GM12892 (cell line): ENCODE data around the gene GSC2.

Experiments used
- DNase-seq: peaks from one replicate; pipeline ENCODE4 v3.0.0; 2011; ENCODE audit not compliant: insufficient read length
- FAIRE-seq: peaks from 2 replicates; lab custom pipeline; 2011; peaks lifted over from hg19 to GRCh38; lab: Jason Lieb, UNC
- POLR2A ChIP-seq: IDR thresholded peaks from 2 replicates; pipeline ENCODE4 v1.6.1; 2011; ENCODE audit warnings: low read depth, low read length, control low read depth
- POLR2AphosphoS5 ChIP-seq: IDR thresholded peaks from 2 replicates; pipeline ENCODE4 v1.6.1; 2011; ENCODE audit warnings: low read depth, low read length, control low read depth
- TAF1 ChIP-seq: IDR thresholded peaks from 2 replicates; pipeline ENCODE4 v1.6.1; 2011; ENCODE audit warnings: low read depth, mild to moderate bottlenecking, control low read depth, low read length, borderline replicate concordance

GSC2 gene

DNA sequence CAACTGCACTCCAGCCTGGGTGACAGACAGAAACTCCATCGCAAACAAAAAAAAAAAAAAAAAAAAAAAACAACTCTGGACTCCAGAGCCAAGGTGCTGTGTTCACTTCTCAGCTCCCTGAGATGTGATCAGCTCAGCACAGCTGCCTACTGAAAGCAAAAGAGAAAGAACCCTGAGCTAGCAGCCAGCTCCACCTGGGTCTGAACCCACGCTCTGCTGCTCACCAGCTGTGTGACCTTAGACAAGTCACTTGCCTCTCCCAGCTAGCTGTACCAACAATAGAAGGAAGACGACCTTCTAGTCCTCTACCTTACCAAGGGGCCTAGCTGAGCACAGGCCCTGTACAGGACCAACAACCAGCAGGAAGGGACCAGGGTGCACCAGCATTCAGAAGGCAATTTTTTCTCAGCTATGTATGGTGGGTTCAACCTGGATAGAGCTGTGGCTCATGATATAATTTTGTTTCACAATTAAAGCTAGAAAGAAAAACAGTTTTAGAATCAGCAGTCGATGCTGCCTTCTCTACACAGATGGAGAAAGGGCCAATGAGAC, 31.7 kb downstream of the GSC2 start:
- peak; percentile 64 for DNase-seq
- peak; percentile 83 for FAIRE-seq
- TF ChIP-seq POLR2AphosphoS5 (no peak), TAF1 (no peak), POLR2A (no peak)

GRCh38 chr22:19117111-19117512, 33.0 kb downstream of the GSC2 start:
- DNase-seq, result no peak
- no peak for FAIRE-seq
- TF ChIP-seq POLR2AphosphoS5, result no peak
- no peak for TF ChIP-seq POLR2A
- no peak for TF ChIP-seq TAF1

DNA sequence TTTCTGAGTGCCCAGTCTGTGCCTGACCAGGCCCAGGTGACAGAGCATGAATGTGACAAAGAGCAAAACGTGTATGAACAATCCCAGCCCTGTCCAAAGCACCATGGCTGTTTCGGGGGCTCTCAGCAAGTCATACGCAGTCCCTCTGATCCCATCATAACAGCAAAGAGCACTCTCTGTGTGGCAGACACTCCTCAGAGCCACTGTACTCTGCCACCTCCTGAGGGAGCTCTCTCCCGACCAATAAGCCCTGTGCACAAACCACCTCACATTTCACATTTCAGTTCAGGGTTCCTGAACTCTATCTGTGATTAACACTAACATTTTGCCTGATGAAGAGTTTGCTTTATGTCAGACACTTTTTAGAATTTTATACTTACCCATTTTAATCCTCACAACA, 34.5 kb downstream of the GSC2 start:
- TF ChIP-seq POLR2AphosphoS5, result no peak
- TF ChIP-seq TAF1, result no peak
- no peak for TF ChIP-seq POLR2A
- DNase-seq (no peak), FAIRE-seq (peak; percentile 5)

DNA sequence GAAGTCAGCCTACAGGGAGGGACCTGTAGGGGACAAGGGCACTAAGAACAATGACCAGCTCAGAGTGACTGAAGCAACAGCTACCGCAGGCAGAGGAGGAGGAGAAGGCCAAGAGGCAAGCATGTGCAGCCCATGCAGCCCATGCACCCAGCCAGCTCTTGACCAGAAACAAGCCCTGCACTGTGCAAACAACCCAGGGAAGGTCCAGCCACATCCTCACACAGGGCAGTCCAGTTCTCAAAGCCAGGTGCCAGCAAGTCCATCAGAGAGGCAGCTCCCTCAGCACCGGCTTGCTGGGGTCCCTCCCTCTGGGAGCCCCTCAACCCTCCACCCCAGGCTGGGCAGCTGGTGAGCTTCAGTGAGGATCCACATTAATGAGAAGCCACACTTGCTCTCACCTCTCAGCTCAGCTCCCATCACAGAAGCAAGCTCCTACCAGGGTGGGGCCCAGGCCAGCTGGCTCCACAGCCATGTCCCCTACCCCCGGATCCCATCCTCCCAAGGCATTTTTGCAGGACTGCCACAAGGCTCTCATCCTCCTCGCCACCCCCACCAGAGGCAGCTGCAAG, 35.0 kb downstream of the GSC2 start:
- DNase-seq (no peak), FAIRE-seq (no peak)
- TF ChIP-seq POLR2A (no peak), TAF1 (no peak), POLR2AphosphoS5 (no peak)

GRCh38 chr22:19113429-19113828, 36.7 kb downstream of the GSC2 start:
- TF ChIP-seq POLR2AphosphoS5 (no peak), TAF1 (no peak), POLR2A (no peak)
- DNase-seq (no peak), FAIRE-seq (no peak)

DNA sequence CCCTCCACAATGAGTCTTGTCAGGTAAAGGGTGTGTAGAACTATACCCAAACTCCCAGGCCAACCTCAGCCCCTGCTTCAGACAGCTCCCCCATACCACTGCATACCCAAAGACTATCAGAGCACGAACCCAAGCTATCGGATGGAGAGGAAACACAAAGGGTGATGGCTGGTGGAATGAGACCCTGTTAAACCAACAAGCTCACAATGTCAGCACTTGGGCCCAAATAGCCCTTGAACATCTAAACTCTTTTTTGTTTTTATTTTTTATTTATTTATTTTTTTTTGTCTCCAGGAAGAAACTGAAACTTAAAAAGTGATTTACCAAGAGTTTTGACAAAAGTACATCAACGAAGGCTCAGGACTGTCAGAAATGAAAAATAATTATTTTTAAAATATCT, 38.5 kb downstream of the GSC2 start:
- TF ChIP-seq TAF1 (no peak), POLR2A (no peak), POLR2AphosphoS5 (no peak)
- FAIRE-seq (no peak), DNase-seq (no peak)

DNA sequence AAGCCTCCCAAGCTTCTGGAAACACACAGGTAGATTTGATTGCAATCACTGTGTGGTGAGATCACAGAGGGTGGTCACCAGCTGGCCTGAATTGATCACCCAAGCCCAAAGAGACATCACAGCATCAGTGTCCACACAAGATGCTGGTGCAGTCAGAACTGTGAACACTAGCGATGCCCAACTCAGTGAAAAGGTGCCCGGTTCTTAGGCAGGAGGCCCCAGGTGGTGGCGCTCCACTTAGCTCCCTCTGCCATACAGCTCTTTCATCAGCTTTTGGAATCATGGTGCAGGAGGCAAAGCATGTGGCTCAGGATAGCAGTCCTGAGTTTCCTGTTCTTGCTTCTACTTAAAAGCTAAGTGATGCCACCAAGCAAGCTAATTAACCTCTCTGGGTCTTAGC, 39.0 kb downstream of the GSC2 start:
- no peak for TF ChIP-seq TAF1
- FAIRE-seq (no peak), DNase-seq (no peak)

DNA sequence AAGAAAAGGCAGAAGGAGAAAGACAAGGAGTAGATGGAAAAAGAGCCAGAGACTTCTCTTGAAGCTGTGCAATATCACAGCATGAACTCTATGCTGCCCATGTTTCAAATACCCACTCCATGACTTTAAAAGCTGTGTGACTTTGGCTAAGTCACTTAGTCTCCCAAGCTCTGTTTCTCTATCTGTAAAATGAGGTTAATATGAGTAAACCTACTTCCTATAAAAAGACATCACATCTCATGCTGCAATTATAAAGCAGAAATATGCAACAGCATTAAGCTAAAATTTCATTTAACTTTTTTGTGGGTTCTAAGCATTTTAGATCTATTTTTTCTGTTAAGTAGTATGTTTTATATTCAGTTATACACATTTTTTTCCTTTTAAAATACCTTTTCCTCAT, 39.4 kb downstream of the GSC2 start:
- TF ChIP-seq TAF1, result no peak
- TF ChIP-seq POLR2A, result no peak
- no peak for TF ChIP-seq POLR2AphosphoS5
- DNase-seq, result no peak
- FAIRE-seq, result no peak

- TF ChIP-seq POLR2AphosphoS5 (no peak), TAF1 (no peak), POLR2A (no peak)
- FAIRE-seq (no peak), DNase-seq (no peak)
These were observed 40.0 kb downstream of the GSC2 start for GRCh38 chr22:19110064-19110458.

DNA sequence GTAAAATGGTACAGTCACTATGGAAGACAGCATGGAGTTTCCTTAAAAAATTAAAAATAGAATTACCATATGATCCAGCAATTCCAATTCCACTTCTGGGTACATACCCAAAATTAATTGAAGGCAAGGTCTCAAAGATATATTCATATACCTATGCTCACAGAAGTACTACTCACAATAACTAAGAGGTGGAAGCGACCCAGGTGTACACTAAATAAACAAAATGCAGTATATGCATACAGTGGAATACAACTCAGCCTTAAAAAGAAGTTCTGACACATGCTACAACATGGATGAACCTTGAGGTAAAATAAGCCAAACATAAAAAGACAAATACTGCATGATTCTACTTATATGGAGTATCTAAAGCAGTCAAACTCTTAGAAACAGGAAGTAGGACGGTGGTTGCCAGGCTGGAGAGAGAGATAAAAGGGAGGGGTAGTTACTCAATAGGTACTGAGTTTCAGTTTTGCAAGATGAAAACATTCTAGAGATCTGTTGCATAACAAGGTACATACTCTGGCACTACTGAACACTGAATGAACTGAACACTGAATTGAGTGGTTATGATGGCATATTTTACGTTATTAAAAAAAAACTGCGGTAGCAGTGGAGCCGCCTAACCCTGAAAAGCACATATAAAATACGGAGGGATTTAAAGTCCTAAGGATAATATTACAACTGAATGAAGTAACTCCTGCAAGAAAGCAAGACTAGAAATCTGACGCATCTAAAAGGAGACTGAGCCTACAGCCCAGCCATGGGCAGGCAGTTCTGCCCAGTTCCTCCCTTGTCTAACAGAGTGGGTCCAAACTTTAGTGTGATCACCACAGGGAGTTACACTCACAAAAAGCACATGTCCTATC, 40.7 kb downstream of the GSC2 start:
- FAIRE-seq (peak; percentile 78), DNase-seq (no peak)
- TF ChIP-seq POLR2A (no peak), TAF1 (no peak), POLR2AphosphoS5 (no peak)

GRCh38 chr22:19108807-19109197, 41.3 kb downstream of the GSC2 start:
- DNase-seq (no peak), FAIRE-seq (no peak)
- no peak for TF ChIP-seq TAF1
- no peak for TF ChIP-seq POLR2AphosphoS5
- TF ChIP-seq POLR2A, result no peak

GRCh38 chr22:19107730-19108074, 42.4 kb downstream of the GSC2 start:
- no peak for FAIRE-seq
- no peak for TF ChIP-seq TAF1
- TF ChIP-seq POLR2AphosphoS5, result no peak
- no peak for TF ChIP-seq POLR2A
- no peak for DNase-seq
